ENCODE data around the gene CDK5RAP2. TPM values are rescaled to one million over a fixed set of nuclear protein-coding genes. Genes with fewer than 3 reads are reported as not detected.

CDK5RAP2 gene
- total and polyA plus RNA-seq, 9 of the 15 experiments (the other 6 are each of a cell fraction or from before 2014, with no cell fraction given): 19.9 to 68.8 (median 42.2) TPM

DNA sequence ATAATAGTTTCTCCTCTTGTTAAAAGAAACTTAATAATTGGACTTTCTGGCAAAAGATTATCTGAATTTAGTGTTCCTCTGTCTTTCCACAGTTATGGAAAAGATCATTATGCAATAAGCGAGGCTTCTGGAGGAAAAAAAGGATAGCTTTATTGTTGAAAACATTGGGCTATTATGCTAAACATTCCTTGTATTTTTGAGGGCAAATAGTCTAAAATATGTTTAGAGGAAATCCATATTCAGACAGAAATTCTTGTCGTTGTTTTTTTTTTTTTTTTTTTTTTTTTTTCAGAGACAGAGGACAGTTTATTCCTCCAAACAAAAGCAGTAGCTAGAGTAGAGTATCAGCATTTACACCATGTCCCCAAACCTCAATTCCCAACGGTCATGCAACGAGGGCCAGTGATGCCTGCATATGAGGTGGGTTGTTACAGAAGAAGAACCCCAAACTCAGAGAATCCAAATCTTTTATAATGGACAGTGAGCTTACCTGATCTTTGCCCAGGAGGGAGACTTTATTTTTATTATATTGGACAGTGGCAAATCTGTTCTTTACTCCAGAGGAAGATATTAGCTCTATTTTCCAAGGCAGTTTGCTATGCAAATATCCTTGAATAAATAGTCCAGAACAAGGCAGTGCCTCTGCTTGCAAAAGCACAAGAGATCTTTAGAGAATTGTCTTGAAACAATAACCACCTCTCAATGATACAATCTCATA lies 48.4 kb upstream of the CDK5RAP2 start (continued):
- TF ChIP-seq JUN (IDR thresholded peaks at IDR 0.05; ENCODE audit: borderline replicate concordance, low read depth, low read length) (no peak), JUN (CRISPR knock-in tag; IDR thresholded peaks at IDR 0.05; ENCODE audit: borderline replicate concordance) (no peak)

DNA sequence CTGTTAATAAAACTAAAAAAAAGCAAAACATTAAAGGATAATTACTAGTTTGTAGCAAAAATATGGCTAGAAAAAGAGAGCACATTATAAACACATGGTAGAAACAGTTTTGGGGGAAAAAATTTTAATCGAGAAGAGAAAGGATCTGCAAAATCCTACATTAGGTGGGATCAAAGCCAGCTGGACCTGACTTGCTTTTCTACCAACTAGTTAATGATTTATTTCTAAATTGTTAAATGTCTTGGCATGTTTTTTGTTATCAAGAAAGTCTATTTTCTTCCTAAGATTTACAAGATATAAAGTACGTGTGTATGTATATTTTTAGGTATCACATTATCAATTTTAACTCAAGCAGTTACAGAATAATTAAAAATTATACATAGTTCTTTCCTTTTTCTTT lies 47.1 kb upstream of the CDK5RAP2 start:
- Histone ChIP-seq H3K9me3 (replicated peaks; ENCODE audit: control insufficient read depth, insufficient read depth, low read depth, low read length) (no peaks in the 10 kb centered on the region), H3K4me2 (ENCODE audit: insufficient read depth, low read length) (no peak overlapping the region), H2AFZ (ENCODE audit: low read depth, low read length) (no peak overlapping the region), H3K9me1 (ENCODE audit: control insufficient read depth, insufficient read depth, low read length) (no peaks in the 10 kb centered on the region), H3K36me3 (ENCODE audit: control insufficient read depth, insufficient read depth, low read length) (no peaks in the 10 kb centered on the region), H3K4me3 (no peak overlapping the region), H3K27ac (ENCODE audit: extremely low read depth, low read depth, low read length) (no peak overlapping the region), H3K79me2 (ENCODE audit: control insufficient read depth, insufficient read depth, low read length) (no peaks in the 10 kb centered on the region), H3K4me1 (replicated peaks in 1 of 2; ENCODE audit: control insufficient read depth in 2 of 2, insufficient read depth in 2 of 2, low read length in 2 of 2) (no peaks in the 10 kb centered on the region), H3K27me3 (ENCODE audit: control insufficient read depth in 2 of 2, insufficient read depth in 2 of 2, low read length in 2 of 2) (no peaks in the 10 kb centered on the region), H3K9ac (ENCODE audit: insufficient read depth in 1 of 2, low read depth in 2 of 2, low read length in 2 of 2) (no peak overlapping the region), H4K20me1 (replicated peaks; ENCODE audit: control insufficient read depth, insufficient read depth, low read length) (no peaks in the 10 kb centered on the region)
- CTCF ChIA-PET (ENCODE audit: low intra/inter-chr PET ratio): no interaction called here
- no peak for FAIRE-seq
- POLR2A ChIA-PET: interaction anchor here (0.6 kb wide), 1 partner anchor 264 kb away, joined by 3 read pairs; no protein-coding TSS in a partner anchor
- BruUV-seq (replicated peaks): no TSS peak
- no peak for ATAC-seq
- WGBS (ENCODE audit: insufficient coverage, low coverage, missing lambda C conversion rate): 79% methylated on average over 2 of the region's 2 CpGs
- TF ChIP-seq ZNF23 (CRISPR knock-in tag; IDR thresholded peaks at IDR 0.05) (no peak), ZNF324 (CRISPR knock-in tag; IDR thresholded peaks at IDR 0.05) (no peak), ZNF780A (CRISPR knock-in tag; IDR thresholded peaks at IDR 0.05) (no peak), CBX8 (IDR thresholded peaks at IDR 0.05; ENCODE audit: borderline replicate concordance, extremely low read depth, low read depth, low read length, poor library complexity, severe bottlenecking) (no peak), TFAM (CRISPR knock-in tag; conservative IDR thresholded peaks at IDR 0.05) (no peak), KHSRP (IDR thresholded peaks at IDR 0.05) (no peak), NONO (IDR thresholded peaks at IDR 0.05; ENCODE audit: low read depth in 2 of 2, low read length in 1 of 2) (no peak), TCFL5 (CRISPR knock-in tag; conservative IDR thresholded peaks at IDR 0.05) (no peak)
- TF ChIP-seq, protein P1, sequence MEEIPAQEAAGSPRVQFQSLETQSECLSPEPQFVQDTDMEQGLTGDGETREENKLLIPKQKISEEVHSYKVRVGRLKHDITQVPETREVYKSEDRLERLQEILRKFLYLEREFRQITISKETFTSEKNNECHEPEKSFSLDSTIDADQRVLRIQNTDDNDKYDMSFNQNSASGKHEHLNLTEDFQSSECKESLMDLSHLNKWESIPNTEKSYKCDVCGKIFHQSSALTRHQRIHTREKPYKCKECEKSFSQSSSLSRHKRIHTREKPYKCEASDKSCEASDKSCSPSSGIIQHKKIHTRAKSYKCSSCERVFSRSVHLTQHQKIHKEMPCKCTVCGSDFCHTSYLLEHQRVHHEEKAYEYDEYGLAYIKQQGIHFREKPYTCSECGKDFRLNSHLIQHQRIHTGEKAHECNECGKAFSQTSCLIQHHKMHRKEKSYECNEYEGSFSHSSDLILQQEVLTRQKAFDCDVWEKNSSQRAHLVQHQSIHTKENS (CRISPR knock-in tag; IDR thresholded peaks at IDR 0.05): no peak
- intact Hi-C loops (cut with micrococcal nuclease) (no loop called here), in situ Hi-C loops (cut with MboI) (no loop called here)
- DNase-seq (ENCODE audit: extremely low read depth in 1 of 4, low spot score in 3 of 4): no peak

Measured in K562 (cell line).